ENCODE data around the gene CRYGD. TPM values are rescaled to one million over a fixed set of nuclear protein-coding genes. Genes with fewer than 3 reads are reported as not detected.
"Not testable (repeated sequence)": the region's sequence is repeated elsewhere in the genome, so short reads cannot be mapped to it uniquely, and the experiment has no call there.

CRYGD gene
- total RNA-seq, 1 donor from 2014 or later = not detected

GRCh38 chr2:208099682-208100470, 24.4 kb downstream of the CRYGD start:
- no peak overlapping the region for H3K4me3 Mint-ChIP-seq (ENCODE audit: low read depth)
- H3K27ac Mint-ChIP-seq = no peak overlapping the region
- no peaks in the 10 kb centered on the region for H3K36me3 Mint-ChIP-seq (ENCODE audit: insufficient read depth)
- no peaks in the 10 kb centered on the region for H3K9me3 Mint-ChIP-seq (ENCODE audit: low read depth)
- H3K4me1 Mint-ChIP-seq (ENCODE audit: low read depth) = no peaks in the 10 kb centered on the region
- no peaks in the 10 kb centered on the region for H3K27me3 Mint-ChIP-seq
- no peak for TF ChIP-seq CTCF (IDR thresholded peaks at IDR 0.05; ENCODE audit: unreplicated experiment)
- no peak for DNase-seq (ENCODE audit: low spot score, unreplicated experiment)

GRCh38 chr2:208098701-208099100, 25.6 kb downstream of the CRYGD start:
- H3K9me3 Mint-ChIP-seq (ENCODE audit: low read depth); H3K4me3 Mint-ChIP-seq (ENCODE audit: low read depth); H3K27me3 Mint-ChIP-seq; H3K4me1 Mint-ChIP-seq (ENCODE audit: low read depth); DNase-seq (ENCODE audit: low spot score, unreplicated experiment); H3K27ac Mint-ChIP-seq; H3K36me3 Mint-ChIP-seq (ENCODE audit: insufficient read depth): not testable (repeated sequence)

DNA sequence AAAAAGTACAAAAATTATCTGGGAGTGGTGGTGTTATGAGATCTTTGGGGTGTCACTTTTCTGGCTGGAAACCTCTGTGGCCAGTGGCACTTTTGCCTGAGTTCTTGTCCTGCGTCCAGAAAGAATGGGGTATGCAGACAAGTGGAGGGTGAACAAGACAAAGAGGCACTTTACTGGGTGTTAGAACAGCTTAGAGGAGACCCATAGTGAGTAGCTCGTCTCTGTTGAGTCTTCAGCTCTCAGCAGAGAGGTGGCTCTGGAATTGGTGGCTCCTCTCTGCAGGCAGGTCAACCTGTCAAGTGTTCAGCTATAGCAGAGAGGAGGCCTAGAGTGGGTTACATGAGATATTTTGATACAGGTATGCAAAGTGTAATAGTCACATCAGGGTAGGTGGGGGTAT, 26.1 kb downstream of the CRYGD start:
- H3K4me1 Mint-ChIP-seq (ENCODE audit: low read depth) = no peaks in the 10 kb centered on the region
- no peak overlapping the region for H3K27ac Mint-ChIP-seq
- H3K27me3 Mint-ChIP-seq = no peaks in the 10 kb centered on the region
- H3K4me3 Mint-ChIP-seq (ENCODE audit: low read depth) = no peak overlapping the region
- DNase-seq (ENCODE audit: low spot score, unreplicated experiment) = no peak
- H3K9me3 Mint-ChIP-seq (ENCODE audit: low read depth) = no peaks in the 10 kb centered on the region
- H3K36me3 Mint-ChIP-seq (ENCODE audit: insufficient read depth) = no peaks in the 10 kb centered on the region
- TF ChIP-seq CTCF (IDR thresholded peaks at IDR 0.05; ENCODE audit: unreplicated experiment) = no peak

GRCh38 chr2:208097801-208098200, 26.5 kb downstream of the CRYGD start:
- Mint-ChIP-seq H3K4me1 (ENCODE audit: low read depth) (no peaks in the 10 kb centered on the region), H3K27ac (no peak overlapping the region), H3K9me3 (ENCODE audit: low read depth) (no peaks in the 10 kb centered on the region), H3K27me3 (no peaks in the 10 kb centered on the region), H3K4me3 (ENCODE audit: low read depth) (no peak overlapping the region), H3K36me3 (ENCODE audit: insufficient read depth) (no peaks in the 10 kb centered on the region)
- DNase-seq (ENCODE audit: low spot score, unreplicated experiment) = no peak
- TF ChIP-seq CTCF (IDR thresholded peaks at IDR 0.05; ENCODE audit: unreplicated experiment) = no peak

GRCh38 chr2:208097313-208097712, 27.0 kb downstream of the CRYGD start:
- TF ChIP-seq CTCF (IDR thresholded peaks at IDR 0.05; ENCODE audit: unreplicated experiment) = no peak
- no peaks in the 10 kb centered on the region for H3K36me3 Mint-ChIP-seq (ENCODE audit: insufficient read depth)
- H3K4me3 Mint-ChIP-seq (ENCODE audit: low read depth) = no peak overlapping the region
- no peak overlapping the region for H3K27ac Mint-ChIP-seq
- no peaks in the 10 kb centered on the region for H3K9me3 Mint-ChIP-seq (ENCODE audit: low read depth)
- H3K4me1 Mint-ChIP-seq (ENCODE audit: low read depth) = no peaks in the 10 kb centered on the region
- no peak for DNase-seq (ENCODE audit: low spot score, unreplicated experiment)
- no peaks in the 10 kb centered on the region for H3K27me3 Mint-ChIP-seq

GRCh38 chr2:208096080-208096479, 28.2 kb downstream of the CRYGD start:
- no peaks in the 10 kb centered on the region for H3K36me3 Mint-ChIP-seq (ENCODE audit: insufficient read depth)

More at GRCh38 chr2:208096080-208096479, 28.2 kb downstream of the CRYGD start:
- Mint-ChIP-seq H3K27me3 (no peaks in the 10 kb centered on the region), H3K9me3 (ENCODE audit: low read depth) (no peaks in the 10 kb centered on the region), H3K4me3 (ENCODE audit: low read depth) (no peak overlapping the region), H3K4me1 (ENCODE audit: low read depth) (peaks cover 3% of the 10 kb centered on the region), H3K27ac (no peak overlapping the region)
- TF ChIP-seq CTCF (IDR thresholded peaks at IDR 0.05; ENCODE audit: unreplicated experiment) = no peak
- no peak for DNase-seq (ENCODE audit: low spot score, unreplicated experiment)

All from progenitor cell of endocrine pancreas (in vitro differentiated cells).